Stimulated activated CD4-positive, alpha-beta T cell treated with anti-CD3 and anti-CD28 coated beads, Interleukin-4, amount 100 ng/mL, for 1 hour (primary cell): ENCODE data around the gene GALNT14.

ENCODE experiments used
- DNase-seq: peaks from one replicate; pipeline ENCODE4 v3.0.0-alpha.2; 2020

The GALNT14 gene

DNA sequence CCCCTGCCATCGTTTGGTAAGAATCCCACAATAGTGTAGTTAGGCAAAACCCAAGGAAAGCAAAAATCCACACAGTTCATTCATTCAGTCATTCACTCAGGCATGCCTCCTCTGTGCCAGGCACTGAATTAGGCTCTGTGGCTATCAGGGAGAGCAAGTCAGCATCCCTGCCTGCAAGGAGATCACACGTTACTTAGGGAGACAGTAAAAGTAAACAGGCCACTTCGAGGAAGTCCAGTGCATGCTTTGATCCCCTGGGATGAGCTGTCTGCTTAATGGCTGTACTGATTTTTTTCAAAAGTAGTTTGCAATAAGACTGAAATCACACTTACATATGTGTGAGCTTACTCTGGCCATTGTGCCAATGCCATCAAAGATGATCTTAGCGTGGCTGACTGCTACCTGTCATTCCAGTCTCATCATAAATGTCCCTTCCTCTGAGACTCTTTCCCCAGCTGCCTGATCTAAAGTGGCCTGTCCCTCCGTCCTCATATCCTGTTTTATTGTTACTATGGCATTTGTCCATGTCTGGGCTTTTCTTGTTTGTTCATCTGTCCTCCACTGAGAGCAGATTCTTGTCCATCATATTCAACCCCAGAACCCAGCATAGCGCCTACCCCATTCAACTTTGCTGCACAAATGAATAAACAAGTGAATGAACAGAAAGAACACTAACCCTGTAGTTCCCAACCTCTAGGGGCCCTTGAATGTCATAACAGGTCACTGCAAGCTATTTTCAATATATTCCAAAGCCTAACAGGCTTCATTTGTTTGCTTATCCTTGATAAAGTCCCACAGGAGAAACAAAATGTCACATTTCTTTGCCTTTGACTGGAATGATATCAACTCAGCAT is 84.1 kb downstream of the GALNT14 start:
- DNase-seq, result no peak

DNA sequence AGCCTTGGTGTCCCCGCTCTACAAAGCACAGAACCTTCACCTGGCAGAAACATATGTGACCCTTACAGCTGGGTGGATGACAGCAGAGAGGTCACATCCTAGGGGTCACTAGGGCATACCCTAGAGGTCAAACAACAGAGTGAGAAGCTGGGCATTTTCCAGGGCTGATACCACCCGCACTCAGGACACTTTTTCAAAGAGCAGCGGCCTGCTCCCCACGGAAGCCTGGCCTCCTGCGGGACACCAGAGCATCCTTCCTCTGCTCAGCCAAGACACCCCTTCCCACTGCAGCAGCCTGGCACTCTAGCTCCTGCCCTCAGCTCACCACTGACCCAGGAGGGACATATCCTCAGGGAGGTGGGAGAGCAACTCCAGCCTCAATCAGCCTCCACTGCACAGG is 86.0 kb downstream of the GALNT14 start:
- DNase-seq, result no peak

DNA sequence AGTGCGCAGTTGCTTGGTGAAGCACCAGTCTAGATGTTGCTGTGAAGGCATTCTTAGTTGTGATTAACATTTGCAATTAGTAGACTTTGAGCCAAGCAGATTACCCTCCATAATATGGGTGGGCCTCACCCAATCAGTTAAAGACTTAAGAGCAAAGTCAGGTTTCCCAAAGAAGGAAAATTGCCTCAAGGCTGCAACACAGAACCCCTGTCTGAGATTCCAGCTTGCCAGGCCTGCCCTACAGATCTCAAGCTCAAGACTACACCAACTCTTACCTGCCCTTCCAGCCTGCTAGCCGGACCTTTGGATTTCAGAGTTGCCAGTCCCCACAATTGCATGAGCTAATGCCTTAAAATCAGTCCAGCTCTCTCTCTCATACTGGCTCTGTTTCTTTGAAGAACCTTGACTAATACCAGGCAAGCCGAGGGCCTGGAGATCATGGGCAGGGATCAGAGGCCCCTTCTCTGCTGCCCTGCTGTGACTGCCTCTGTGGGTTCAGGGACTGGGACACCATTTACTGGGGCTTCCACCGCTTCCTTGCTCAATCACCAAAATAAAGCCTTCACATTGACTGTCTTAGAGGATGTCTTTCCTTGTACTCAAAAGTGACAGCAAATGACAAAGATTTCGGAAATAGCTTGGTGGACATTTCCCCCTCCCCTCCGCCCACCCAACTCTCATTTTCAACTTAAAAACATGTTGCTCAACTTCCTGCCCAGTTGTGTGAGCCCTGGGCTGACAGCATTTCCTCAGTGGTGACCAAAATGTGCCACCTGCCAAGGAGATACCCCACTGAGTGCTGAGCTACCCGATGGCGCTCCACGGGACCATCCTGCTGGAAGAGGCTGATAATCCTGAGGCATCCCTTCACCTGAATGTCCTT is 86.7 kb downstream of the GALNT14 start:
- DNase-seq, result no peak

- DNase-seq, result no peak
These were observed 88.2 kb downstream of the GALNT14 start for GRCh38 chr2:31049916-31050588.

DNA sequence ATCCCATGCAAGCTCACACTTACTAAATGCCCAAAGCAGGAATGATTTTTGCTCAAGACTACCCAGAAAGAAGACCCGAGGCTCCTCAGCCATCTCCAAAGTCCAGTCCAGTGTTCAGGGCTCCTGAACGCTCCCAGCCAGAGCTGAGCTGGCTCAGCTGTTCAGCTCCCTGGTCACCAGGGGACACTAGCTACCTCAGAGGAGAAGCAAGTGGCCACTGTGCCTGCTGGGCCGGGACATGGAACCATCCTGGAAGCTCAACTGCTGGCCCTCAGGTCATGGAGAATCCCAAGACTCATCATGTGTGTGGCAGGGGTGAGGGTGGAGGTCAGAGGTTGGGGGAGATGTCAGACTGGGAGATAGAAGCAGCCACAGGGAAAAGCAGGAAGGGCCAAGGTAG is 89.0 kb downstream of the GALNT14 start:
- no peak for DNase-seq

GRCh38 chr2:31047599-31047998 is 90.6 kb downstream of the GALNT14 start:
- DNase-seq, result no peak

- no peak for DNase-seq
These were observed 99.9 kb downstream of the GALNT14 start for GRCh38 chr2:31038385-31038784.

DNA sequence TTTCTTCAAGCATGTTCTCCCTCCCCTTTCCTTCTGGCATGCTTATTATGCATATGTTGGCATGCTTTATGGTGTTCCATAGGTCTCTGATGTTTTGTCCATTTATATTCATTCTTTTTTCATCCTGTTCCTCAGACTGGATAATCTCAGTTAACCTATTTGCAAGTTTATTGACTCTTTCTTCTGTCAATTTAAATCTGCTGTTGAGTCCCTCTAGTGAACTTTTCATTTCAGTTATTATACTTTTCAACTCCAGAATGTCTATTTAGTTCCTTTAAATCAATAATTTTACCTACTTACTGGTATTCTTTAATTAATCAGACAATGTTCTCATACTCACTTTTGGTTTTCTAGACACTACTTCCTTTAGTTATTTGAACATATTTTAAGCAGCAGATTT is 101.2 kb downstream of the GALNT14 start:
- DNase-seq, result no peak

GRCh38 chr2:31033032-31033431 is 105.2 kb downstream of the GALNT14 start:
- DNase-seq, result no peak

DNA sequence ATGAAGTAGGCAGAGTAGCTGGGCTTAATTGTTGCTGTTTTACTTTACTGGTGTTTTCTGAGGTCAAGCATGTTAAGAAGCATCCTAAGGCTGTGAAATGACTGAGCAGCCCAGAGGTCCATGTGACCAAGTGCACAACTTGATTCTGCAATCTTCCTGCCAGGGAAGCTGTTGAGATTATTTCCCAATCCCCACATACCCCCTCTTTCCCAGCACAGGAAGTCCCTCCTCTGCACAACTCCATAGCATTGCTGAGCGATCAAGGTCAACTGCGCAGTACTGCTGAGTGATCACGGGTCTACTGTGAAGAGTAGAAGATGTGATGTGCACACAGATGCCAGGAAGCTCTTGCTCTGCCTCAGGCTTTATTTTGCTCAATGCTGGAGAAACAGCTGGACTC is 105.8 kb downstream of the GALNT14 start:
- DNase-seq, result no peak

GRCh38 chr2:31031132-31031706 is 107.0 kb downstream of the GALNT14 start:
- DNase-seq, result no peak

- DNase-seq, result no peak
These were observed 109.8 kb downstream of the GALNT14 start for GRCh38 chr2:31028417-31028816.

DNA sequence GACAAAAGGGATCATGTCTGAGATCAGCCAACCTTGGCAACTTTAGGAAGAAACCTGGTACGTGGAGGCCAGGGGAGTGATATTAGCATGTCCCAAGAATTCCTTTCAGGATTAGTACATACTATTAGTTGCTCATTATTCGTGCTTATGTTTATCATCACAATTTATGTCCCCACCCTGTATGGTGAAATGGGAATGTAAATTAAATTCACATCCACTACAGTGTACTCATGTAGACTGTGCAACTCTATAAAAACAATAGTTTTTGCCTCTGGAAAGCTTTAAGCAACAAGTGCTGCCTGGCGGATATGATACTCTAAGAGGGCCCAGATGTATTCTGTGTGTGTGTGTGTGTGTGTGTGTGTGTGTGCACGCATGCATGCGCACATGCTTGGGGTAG is 110.7 kb downstream of the GALNT14 start:
- DNase-seq, result no peak

DNA sequence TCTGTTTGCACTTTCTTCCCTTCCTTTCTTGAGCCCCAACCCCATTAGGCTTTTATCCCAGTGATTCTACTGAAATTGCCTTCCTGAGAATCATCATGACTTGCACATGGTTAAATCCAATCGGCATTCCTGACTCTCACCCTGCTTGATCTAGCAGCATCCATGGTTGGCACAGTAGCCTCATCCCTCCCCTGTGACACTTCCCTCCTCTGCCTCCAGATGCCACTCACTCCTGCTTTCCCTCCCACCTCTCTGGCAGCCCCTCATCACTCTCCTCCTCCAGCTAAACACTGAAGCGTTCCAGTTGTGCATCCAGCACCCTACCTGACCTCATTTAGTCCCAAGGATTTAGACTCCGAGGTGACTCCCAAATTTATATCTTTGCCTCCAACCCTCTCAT is 114.7 kb downstream of the GALNT14 start:
- DNase-seq, result no peak

GRCh38 chr2:31020713-31021112 is 117.5 kb downstream of the GALNT14 start:
- no peak for DNase-seq

GRCh38 chr2:31018280-31018679 is 120.0 kb downstream of the GALNT14 start:
- no peak for DNase-seq

DNA sequence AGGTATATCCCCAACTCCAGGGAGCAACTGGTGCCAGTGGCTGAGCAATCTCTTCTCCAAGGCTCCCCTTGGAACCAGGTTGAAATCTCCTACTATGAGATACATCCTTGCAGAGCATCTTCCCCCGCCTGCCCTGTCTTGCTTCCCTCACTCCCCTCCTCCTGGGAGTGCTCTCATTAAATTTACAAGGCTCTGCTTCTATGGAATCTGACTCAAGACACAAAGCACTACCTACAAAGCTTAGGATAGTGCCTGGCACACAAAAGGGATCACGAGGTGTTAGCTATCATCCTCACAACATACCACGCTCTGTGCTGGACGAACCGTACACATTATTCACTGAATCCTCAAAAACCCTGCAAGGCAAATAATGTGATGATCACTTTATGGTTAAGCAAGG is 121.6 kb downstream of the GALNT14 start:
- no peak for DNase-seq

- DNase-seq, result no peak
These were observed 123.7 kb downstream of the GALNT14 start for GRCh38 chr2:31014516-31014915.

DNA sequence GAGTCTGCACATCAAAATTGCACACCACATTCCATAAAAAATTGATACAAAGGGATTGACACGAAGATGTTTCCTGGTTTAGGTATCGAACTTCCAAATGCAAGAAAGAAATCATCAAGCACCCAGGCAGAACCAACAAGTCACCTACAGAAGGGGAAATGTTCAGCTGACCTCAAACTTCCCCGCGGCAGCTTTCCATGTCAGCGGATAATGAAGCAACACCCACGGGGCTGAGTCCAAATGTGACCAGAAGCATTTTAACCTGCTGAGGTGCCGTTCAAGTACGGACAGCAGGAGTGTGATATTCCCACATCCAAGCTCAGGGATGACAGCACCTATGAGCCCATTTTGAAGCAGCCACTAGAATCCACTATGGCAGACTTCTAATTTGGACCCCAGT is 124.9 kb downstream of the GALNT14 start:
- no peak for DNase-seq

DNA sequence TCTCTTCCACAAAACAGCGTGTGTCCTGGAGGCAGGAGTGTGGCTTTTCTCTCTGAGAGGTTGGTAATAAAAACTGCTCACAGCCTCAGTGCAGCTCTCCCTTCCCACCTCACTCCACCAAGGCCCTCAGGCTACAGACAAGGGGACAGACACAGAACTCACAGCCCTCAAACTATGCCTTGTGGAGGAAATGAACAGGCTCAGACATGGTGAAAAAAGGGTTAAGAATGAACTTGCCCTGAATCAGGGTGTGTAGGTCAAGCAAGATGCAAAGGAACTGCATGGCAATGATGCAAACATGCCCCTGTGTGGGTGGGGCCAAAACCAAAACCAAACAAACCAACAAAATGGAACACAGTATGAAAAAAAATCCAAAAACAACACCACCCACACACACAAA is 125.8 kb downstream of the GALNT14 start:
- DNase-seq, result no peak

DNA sequence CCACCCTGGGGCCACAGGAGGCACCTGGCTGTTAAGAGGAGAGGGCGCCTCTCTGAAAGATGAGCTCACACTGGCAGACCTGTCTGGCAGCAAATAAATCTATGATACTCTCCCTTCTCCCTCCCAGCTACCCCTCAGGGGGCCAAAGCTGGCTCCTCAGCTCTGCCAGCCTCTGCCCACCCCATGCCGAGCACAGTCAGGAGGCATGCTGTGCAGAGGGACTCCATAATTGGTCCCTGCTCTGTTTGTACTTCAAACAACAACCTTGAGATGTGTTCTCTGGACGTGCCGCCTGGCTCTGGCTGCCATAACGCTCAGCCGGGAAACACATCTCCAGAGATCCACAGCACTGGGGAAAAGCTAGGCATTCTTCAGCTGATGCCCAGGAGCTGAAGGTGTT is 126.7 kb downstream of the GALNT14 start:
- DNase-seq, result no peak

- DNase-seq, result no peak
These were observed 129.6 kb downstream of the GALNT14 start for GRCh38 chr2:31008561-31009114.

GRCh38 chr2:31004257-31004656 is 134.0 kb downstream of the GALNT14 start:
- DNase-seq, result no peak
